NCI-H460 (cell line): ENCODE data around the gene ACAP1. TPM values are rescaled to one million over a fixed set of nuclear protein-coding genes. Genes with fewer than 3 reads are reported as not detected.
"Not testable (repeated sequence)": the region's sequence is repeated elsewhere in the genome, so short reads cannot be mapped to it uniquely, and the experiment has no call there.

Experiments
- DNase-seq: peaks from one replicate; pipeline ENCODE4 v3.0.0-alpha.2; 2016; ENCODE audit warnings: low read depth; ENCODE audit errors: extremely low read depth
- total RNA-seq: library from RNA; depleted of rRNA; stranded (reverse); fragments of >200 nt; shearing (Covaris generic); gene quantifications from 2 replicates; pipeline ENCODE4 v1.2.3, GENCODE V29; 2014

The ACAP1 gene
- total RNA-seq, 1 experiment from 2014 or later, result 0.02 TPM

DNA sequence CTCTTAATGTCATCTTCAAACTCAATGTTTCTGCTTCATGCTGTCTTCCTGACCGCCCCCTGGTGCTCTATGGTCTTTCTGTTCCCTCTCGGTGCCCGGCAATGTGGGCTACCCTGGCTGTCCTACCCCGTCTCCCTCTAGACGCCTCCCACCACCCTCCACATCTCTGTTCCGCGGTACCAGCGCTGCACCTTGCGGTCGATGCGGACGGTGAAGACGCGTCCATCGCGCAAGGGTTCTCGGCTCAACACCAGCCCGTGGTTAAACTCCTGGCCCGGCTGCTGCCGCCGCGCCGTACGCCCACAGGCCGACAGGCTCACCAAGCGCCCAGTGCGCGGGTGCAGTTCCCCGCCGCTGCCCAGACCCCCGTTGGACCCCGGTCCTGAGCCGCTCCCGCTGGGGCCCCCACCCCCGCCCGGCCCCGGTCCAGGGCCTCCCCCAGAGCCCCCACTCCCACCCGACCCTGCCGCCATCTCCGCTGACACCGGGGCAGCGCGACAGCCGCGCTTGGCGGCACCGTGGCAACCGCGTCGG, 7.4 kb upstream of the ACAP1 start, which contains the start of gene NEURL4:
Gene NEURL4, minus strand, starts transcription at position 496 of the 534 bp plus-strand sequence. Its CDS starts 23 bp downstream, at position 473.
- no peak for DNase-seq

DNA sequence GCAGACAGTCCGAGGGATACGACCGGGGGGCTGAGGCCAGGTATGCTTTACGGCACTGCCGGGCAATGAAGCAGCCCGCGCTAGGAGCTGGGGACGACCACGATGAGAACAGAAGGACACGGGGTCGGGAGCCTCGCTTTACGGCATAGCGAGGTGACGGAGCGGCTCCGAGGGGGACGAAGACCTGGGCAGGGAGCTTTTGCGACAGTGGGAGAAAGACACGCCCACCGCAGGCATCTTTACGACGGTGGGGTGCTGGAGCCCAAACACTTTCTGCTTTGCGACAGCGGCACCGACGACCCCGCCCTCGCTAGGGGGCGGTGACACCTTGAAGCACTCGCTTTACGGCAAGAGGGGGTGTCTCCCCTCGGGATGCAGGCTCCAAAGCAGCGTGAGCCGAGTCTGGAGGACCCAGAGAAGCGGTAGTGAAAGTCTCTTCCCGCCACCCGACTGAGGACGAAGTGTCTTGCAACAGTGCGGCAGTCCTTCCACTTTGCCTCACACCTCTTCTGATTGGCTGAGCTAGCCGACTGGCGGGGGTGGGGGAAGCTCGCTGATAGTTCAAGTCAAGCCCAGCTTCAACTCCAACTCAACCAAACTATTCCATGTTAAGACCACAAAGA, 6.8 kb upstream of the ACAP1 start:
- peak; percentile 97 for DNase-seq

DNA sequence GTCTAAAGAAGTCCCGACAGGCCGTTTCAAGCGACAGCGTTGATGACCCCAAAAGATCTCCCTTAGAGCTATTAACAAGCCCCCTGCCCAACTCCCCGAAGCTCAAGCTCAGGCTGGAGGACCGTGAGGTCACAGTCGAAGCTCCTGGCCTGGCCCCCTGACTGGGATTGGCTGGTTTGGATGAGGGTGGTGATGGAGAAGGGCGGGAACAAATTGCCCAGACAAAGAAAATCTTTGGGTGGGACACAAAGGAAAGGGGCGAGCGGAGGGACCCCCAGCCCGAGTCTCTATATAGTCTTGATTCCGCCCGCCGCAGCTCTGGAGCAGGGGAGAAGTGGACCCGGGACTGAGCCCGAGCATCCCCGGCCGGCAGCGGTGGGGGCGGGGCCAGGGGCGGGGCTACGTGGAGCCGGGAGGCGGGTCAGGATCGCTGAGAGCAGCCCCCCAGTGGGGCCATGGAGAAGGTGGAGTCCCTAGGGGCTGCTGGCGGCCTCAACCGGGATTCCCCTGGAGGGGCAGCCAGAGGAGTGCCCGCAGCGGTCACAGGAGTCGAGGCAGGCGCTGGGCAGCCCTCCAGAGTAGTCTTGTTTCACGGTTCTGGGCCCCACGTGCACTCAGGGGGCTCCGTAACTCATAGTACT, 6.2 kb upstream of the ACAP1 start:
- DNase-seq, result peak; percentile 82

DNA sequence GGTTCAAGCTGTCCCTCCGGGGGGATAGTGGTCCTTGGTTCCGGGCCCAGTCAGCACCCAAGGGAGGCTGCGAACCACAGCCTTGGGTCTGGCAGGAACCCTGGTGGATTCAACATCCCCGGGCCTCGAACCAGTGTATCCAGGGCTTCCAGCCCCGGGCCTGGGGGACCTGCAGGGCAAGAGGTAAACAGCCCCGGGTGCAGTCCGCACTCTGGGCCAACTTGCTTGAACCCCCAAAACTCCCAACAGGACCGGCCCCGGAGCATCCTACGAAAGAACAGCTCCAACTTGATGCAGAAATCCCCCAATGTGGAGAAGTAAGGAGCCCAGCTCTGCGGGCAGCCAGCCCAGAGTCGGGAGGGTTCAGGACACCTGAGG, 5.7 kb upstream of the ACAP1 start:
- DNase-seq, result no peak

DNA sequence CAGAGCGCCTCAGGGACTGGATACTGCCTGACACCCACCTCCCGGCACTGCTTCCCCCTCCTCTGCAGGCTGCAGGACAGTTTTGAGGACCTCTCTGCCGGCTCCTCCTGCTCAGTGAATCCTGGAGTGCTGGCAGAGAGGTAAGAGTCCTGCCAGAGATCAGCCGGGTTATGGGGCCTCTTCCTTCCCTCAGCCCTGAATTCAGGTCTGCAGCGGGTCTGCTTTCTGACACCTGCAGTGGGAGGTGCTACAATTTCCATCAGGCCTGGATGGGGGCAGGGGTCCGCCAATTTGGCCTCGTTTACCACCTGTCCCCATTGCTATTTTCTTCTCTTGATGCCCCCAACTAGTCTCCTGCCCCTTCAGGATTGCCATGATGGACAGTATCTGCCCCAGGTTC, 4.2 kb upstream of the ACAP1 start:
- DNase-seq, result no peak

DNA sequence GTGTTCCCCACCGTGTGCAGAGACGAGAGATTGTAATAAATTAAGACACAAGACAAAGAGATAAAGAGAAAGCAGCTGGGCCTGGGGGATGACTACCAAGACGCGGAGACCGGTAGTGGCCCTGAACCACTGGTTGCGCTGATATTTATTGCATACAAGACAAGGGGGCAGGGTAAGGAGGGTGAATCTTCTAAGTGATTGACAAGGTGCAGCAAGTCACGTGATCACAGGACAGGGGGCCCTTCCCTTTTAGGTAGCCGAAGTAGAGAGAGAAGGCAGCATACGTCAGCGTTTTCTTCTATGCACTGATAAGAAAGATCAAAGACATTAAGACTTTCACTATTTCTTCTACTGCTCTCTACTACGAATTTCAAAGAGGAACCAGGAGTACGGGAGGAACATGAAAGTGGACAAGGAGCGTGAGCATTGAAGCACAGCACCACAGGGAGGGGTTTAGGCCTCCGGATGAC, 3.7 kb upstream of the ACAP1 start:
- not testable (repeated sequence) for DNase-seq

DNA sequence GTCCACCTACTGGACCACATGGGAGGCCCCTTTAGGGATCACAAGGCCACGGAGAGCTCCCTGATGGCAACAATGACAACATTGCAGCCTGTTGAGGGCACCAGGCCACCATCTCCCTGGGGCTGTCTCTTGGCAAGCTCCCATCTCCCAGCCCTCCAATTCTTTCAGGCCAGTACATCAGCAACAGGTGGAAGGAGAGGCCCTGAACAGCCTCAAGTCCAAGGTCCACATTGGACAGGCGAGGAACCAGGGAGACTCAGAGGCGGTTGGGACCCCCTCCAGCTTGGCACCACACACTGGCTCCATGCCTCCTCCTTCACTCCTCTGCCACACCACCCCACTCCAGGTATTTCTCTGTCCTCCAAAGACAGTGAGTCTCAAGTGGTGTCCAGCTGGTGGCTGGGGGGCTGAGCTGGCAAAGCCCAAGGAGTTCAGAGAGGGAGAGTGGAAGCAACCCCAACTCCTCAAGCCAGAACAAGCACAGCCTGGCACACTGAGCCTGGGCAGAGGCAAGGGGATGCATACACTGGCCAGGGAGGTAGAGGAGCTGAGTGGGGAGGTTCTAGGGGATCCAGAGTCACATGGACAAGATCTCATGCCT, 1.3 kb upstream of the ACAP1 start:
- no peak for DNase-seq

DNA sequence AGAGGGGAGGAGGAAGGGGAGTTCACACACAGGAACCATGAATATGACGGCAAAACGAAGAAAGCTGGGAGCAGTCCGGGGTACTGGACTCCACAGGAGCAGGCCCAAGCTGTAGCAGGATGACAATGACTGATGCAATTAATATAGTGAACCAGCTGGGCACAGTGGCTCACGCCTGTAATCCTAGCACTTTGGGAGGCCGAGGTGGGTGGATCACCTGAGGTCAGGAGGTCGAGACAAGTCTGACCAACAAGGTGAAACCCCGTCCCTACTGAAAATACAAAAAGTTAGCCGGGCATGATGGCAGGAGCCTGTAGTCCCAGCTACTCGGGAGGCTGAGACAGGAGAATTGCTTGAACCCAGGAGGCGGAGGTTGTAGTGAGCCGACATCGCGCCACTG, 564 bp upstream of the ACAP1 start:
- DNase-seq, result not testable (repeated sequence)

DNA sequence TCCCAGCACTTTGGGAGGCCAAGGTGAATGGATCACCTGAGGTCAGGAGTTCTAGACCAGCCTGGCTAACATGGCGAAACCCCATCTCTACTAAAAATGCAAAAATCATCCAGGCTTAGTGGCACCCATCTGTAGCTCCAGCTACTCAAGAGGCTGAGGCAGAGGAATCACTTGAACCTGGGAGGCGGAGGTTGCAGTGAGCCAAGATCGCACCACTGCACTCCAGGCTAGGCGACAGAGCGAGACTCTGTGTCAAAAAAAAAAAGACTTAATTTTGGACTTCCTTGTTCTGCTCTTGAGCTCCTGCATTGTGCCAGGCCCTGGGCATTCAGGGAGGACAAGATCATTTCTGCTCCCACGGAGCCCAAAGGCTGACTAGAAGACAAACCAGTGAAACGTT, 1.3 kb downstream of the ACAP1 start:
- not testable (repeated sequence) for DNase-seq

DNA sequence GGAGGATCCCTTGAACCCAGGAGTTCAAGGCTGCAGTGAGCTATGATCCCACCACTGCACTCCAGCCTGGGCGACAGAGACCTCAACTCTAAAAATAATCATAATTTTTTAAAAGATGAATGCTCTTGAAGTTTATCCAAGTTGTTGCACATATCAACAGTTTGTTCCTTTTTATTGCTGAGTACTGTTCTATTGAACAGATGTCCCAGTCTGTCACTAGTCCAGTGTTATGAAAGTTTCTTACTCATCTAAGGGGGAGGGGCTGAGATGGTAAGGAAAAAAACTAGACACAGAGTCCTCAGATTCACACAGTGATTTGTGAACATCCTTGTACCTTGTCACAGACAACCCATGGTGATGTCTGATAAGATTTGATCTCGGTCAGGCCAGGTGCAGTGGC, 3.9 kb downstream of the ACAP1 start:
- no peak for DNase-seq

DNA sequence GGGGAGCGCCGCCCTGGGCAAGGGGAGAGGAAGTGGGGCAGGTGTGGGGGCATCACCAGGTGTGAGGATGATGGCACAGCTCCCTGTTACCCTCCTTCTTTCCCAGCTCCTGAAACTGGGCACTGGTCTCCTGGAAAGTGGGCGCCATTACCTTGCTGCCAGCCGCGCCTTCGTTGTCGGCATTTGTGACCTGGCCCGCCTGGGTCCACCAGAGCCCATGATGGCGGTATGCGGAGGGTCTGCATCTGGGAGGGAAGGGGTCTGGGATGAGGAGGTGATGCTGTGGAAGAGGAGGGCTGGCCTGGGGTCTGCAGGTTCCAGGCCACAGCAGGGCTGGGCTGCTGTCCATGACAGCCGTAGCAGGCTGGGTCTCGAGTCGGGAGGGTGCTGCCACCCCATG, 5.5 kb downstream of the ACAP1 start:
- DNase-seq, result no peak

DNA sequence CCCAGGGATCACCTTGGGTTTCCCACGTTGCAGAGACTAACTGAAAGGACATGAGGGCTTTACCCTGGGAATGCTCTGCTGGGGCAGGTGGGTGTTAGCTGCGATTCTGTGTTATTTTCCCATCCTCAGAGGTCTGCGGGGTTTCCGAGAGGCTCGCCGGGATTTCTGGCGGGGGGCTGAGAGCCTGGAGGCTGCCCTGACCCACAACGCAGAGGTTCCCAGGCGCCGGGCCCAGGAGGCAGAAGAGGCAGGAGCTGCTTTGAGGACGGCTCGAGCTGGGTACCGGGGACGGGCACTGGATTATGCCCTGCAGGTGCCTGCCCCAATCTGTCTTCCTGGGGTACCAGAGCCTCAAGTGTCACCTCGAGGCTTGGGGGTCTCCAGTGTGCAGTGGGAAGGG, 6.9 kb downstream of the ACAP1 start:
- no peak for DNase-seq

DNA sequence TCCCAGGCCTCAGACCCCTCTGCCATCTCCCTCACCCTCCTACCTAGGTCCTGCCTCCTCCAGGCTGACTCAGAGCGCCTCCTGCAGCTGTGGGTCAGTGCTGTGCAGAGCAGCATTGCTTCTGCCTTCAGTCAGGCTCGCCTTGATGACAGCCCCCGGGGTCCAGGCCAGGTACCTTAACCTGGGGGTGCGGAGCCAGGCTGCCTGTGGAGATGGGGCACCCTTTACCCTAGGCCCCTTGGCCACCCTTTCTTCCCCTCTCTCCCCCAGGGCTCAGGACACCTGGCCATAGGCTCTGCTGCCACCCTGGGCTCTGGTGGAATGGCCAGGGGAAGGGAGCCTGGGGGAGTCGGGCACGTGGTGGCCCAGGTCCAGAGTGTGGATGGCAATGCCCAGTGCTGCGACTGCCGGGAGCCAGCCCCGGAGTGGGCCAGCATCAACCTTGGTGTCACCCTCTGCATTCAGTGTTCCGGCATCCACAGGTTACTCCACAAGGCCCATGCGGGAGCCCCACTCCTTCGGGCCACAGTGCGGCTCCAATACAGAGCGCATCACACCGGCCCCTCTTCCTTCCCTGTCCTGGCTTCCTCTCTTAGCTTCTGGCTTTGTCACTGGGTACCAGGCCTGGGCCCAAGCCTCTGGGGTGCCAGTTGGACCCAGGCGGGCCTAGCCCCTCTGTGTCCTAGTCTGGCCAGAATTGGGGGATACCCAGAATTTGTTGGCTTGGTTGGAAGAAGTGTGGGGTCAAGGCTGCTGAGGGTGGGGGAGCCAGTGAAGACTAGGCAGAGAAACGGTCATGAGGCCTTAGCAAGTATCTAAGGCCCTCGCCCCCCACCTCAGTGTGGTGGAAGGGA, 10.7 kb downstream of the ACAP1 start:
- no peak for DNase-seq

DNA sequence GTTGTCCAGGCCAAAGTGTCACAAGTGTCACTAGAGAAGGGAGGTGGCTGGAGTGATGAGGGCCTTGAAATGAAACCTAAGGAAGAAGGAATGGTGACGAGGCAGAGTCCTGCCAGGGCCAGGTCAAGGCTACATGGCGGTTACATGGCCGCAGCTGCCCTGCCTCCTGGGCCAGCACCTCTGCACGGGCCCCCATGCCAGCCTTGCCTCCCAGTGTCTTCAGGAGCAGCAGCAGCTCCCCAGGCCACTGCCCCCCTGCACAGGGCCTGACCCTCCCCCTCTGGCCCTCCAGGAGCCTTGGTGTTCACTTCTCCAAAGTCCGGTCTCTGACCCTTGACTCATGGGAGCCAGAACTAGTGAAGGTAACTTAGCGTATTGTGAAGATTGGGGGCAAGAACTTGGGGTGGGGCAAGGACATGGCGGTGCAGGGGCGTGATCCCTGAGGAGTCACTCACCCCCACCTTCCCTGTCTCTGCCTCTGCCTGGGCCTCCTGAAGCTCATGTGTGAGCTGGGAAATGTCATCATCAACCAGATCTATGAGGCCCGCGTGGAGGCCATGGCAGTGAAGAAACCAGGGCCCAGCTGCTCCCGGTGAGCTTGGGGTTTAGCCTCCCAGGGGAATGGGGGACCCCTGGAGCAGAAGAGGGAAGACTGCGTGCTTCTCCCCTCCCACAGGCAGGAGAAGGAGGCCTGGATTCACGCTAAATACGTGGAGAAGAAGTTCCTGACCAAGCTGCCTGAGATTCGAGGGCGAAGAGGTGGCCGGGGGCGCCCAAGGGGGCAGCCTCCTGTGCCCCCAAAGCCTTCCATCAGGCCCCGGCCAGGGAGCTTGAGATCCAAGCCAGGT, 11.5 kb downstream of the ACAP1 start:
- no peak for DNase-seq

DNA sequence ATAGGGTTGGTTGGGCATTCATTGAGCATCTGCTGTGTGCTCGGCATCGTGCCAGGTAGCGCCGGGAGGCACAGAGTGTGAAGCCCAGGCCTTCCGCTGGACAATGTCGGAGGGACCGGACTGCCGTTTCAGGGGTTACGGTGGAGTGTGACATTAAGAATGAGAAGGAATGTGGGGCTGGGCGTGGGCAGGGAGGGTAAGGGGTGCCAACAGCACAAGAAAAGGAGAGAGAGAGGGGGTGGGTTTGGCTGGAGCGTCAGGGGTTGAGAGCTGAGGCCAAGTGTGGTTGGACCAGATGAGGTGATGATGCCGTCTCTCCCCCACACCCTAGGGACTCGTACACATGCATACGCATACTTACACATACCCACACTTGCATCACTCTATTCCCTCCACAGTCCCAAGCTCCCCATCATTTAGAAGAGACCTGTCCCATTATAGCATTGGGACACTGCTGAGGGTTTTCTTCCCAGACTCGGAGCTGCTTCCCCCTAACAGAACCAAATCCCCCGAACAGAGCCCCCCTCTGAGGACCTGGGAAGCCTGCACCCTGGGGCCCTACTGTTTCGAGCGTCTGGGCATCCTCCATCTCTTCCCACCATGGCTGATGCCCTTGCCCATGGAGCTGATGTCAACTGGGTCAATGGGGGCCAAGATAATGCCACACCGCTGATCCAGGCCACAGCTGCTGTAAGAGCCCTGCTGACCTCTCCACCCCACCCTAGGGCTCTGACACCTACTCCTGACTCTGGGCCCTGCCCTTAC, 12.3 kb downstream of the ACAP1 start:
- no peak for DNase-seq

DNA sequence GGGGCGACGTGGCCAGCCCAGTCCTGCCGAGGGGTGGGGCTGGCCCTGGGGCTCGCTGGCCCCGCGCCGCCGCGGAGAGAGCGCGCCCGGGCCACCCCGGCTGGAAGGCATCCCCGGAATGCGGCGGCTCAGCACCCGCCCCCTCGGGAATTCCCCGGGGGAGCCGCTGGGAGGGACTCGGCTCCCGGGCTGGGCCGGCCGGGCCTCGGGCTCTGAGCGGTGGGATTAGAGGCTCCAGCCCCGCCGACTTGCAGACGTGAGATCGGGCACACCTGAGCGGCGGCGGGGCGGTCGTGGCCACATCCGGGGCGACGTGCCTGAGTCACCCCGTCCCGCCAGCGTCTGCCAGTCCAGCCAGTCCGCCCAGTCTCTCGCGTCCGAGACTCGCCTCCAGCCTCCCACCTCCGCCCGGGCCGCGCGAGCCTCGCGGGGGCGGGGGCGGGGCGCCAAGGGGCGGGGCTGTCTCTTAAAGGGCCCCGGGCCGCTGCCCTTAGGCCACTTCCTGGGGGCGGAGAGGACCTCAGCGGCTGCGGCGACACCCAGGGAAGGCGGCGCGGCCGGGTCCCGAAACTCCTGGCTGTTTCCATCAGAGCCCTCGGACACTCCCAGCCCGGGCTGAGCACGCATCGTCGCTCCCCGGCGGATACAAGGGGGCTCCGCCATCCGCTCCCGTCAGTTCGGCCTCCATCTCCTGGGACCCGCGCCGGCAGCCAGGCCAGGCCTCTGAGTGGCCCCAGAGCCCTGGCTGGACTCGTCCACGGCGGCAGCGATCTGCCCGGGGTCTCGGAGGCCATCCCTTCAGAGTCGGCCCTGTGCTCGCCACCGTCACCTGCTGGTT, 15.6 kb downstream of the ACAP1 start, which contains the start of gene KCTD11:
Gene KCTD11, plus strand, starts transcription at position 498 of the 838 bp plus-strand sequence.
- peak; percentile 88 for DNase-seq

DNA sequence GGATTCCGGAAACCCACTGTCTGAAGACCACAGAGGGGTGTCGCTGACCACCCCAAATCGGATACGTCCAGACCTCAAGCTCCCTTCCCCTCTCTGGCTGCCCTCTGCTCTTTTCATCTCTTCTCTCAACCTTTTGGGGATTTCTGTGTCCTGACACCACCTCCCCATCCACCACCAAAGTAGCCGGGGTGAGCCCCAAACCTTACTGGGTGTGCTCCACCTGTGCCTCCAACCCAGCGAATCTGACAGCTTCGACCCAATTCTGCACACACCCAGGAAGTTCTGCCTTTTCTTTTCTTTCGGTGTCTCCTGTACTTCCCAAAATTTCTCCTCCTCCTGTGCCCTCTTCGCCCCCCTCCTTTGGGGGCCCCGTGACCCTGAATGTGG, 16.2 kb downstream of the ACAP1 start:
- no peak for DNase-seq

DNA sequence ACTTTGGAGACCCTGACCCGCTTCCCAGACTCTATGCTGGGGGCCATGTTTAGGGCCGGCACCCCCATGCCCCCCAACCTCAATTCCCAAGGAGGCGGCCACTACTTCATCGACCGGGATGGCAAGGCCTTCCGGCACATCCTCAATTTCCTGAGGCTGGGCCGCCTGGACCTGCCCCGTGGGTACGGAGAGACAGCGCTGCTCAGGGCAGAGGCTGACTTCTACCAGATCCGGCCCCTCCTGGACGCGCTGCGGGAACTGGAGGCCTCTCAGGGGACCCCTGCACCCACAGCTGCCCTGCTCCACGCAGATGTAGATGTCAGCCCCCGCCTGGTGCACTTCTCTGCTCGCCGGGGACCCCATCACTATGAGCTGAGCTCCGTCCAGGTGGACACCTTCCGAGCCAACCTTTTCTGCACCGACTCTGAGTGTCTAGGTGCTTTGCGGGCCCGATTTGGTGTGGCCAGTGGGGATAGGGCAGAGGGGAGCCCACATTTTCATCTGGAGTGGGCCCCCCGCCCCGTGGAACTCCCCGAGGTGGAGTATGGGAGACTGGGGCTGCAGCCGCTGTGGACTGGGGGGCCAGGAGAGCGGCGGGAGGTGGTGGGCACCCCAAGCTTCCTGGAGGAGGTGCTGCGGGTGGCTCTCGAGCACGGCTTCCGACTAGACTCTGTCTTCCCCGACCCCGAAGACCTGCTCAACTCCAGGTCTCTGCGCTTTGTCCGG, 16.7 kb downstream of the ACAP1 start:
- no peak for DNase-seq
